Measurements from ENCODE around the gene DIPK1C. TPM values are rescaled to one million over a fixed set of nuclear protein-coding genes. Genes with fewer than 3 reads are reported as not detected.

DIPK1C gene
- total RNA-seq, 1 experiment from 2014 or later, result not detected

- no peak for DNase-seq
- H3K4me3 ChIP-seq, result no peak overlapping the region
- no peaks in the 10 kb centered on the region for H3K27me3 ChIP-seq
- H3K9me3 ChIP-seq, result no peaks in the 10 kb centered on the region
- H3K36me3 ChIP-seq, result no peaks in the 10 kb centered on the region
These were observed 13.0 kb downstream of the DIPK1C start for GRCh38 chr18:74444104-74444503.

GRCh38 chr18:74440808-74441427, 16.2 kb downstream of the DIPK1C start:
- Histone ChIP-seq H3K4me3 (no peak overlapping the region), H3K27me3 (no peaks in the 10 kb centered on the region), H3K9me3 (no peaks in the 10 kb centered on the region), H3K36me3 (no peaks in the 10 kb centered on the region)
- no peak for DNase-seq

- H3K36me3 ChIP-seq, result no peaks in the 10 kb centered on the region
- DNase-seq, result no peak
These were observed 19.0 kb downstream of the DIPK1C start for GRCh38 chr18:74438091-74438490.

GRCh38 chr18:74436158-74436769, 20.8 kb downstream of the DIPK1C start:
- Histone ChIP-seq H3K27me3 (no peaks in the 10 kb centered on the region), H3K4me3 (no peak overlapping the region), H3K36me3 (no peaks in the 10 kb centered on the region), H3K9me3 (no peaks in the 10 kb centered on the region)
- no peak for DNase-seq

More at GRCh38 chr18:74438091-74438490, 19.0 kb downstream of the DIPK1C start:
- no peaks in the 10 kb centered on the region for H3K9me3 ChIP-seq
- no peak overlapping the region for H3K4me3 ChIP-seq
- H3K27me3 ChIP-seq, result no peaks in the 10 kb centered on the region

GRCh38 chr18:74435740-74436139, 21.4 kb downstream of the DIPK1C start:
- Histone ChIP-seq H3K9me3 (no peaks in the 10 kb centered on the region), H3K27me3 (no peaks in the 10 kb centered on the region), H3K4me3 (no peak overlapping the region), H3K36me3 (no peaks in the 10 kb centered on the region)
- no peak for DNase-seq

GRCh38 chr18:74434466-74434865, 22.6 kb downstream of the DIPK1C start:
- no peak overlapping the region for H3K4me3 ChIP-seq
- H3K27me3 ChIP-seq, result no peaks in the 10 kb centered on the region
- H3K36me3 ChIP-seq, result no peaks in the 10 kb centered on the region
- H3K9me3 ChIP-seq, result no peaks in the 10 kb centered on the region
- no peak for DNase-seq

- no peaks in the 10 kb centered on the region for H3K9me3 ChIP-seq
- DNase-seq, result no peak
- H3K4me3 ChIP-seq, result no peak overlapping the region
- H3K27me3 ChIP-seq, result no peaks in the 10 kb centered on the region
- no peaks in the 10 kb centered on the region for H3K36me3 ChIP-seq
These were observed 26.1 kb downstream of the DIPK1C start for GRCh38 chr18:74430806-74431571.

GRCh38 chr18:74430231-74430630, 26.9 kb downstream of the DIPK1C start:
- no peak for DNase-seq
- Histone ChIP-seq H3K27me3 (no peaks in the 10 kb centered on the region), H3K36me3 (no peaks in the 10 kb centered on the region), H3K4me3 (no peak overlapping the region), H3K9me3 (no peaks in the 10 kb centered on the region)

- Histone ChIP-seq H3K9me3 (no peaks in the 10 kb centered on the region), H3K36me3 (no peaks in the 10 kb centered on the region), H3K4me3 (no peak overlapping the region), H3K27me3 (no peaks in the 10 kb centered on the region)
- DNase-seq, result no peak
These were observed 28.0 kb downstream of the DIPK1C start for GRCh38 chr18:74429096-74429495.

- no peaks in the 10 kb centered on the region for H3K9me3 ChIP-seq
- no peak for DNase-seq
- H3K27me3 ChIP-seq, result no peaks in the 10 kb centered on the region
- no peaks in the 10 kb centered on the region for H3K36me3 ChIP-seq
- H3K4me3 ChIP-seq, result no peak overlapping the region
These were observed 29.5 kb downstream of the DIPK1C start for GRCh38 chr18:74427442-74428112.

- no peak for DNase-seq
- Histone ChIP-seq H3K27me3 (no peaks in the 10 kb centered on the region), H3K4me3 (no peak overlapping the region), H3K36me3 (no peaks in the 10 kb centered on the region), H3K9me3 (no peaks in the 10 kb centered on the region)
These were observed 31.2 kb downstream of the DIPK1C start for GRCh38 chr18:74425876-74426275.

GRCh38 chr18:74425161-74425560, 31.9 kb downstream of the DIPK1C start:
- Histone ChIP-seq H3K36me3 (no peaks in the 10 kb centered on the region), H3K4me3 (no peak overlapping the region), H3K27me3 (no peaks in the 10 kb centered on the region), H3K9me3 (no peaks in the 10 kb centered on the region)
- DNase-seq, result no peak

- H3K36me3 ChIP-seq, result no peaks in the 10 kb centered on the region
- no peak overlapping the region for H3K4me3 ChIP-seq
- no peaks in the 10 kb centered on the region for H3K27me3 ChIP-seq
- no peak for DNase-seq
- no peaks in the 10 kb centered on the region for H3K9me3 ChIP-seq
These were observed 34.6 kb downstream of the DIPK1C start for GRCh38 chr18:74422541-74422940.

- Histone ChIP-seq H3K36me3 (no peaks in the 10 kb centered on the region), H3K27me3 (no peaks in the 10 kb centered on the region), H3K9me3 (no peaks in the 10 kb centered on the region), H3K4me3 (no peak overlapping the region)
- peak; percentile 38 for DNase-seq
These were observed 36.2 kb downstream of the DIPK1C start for GRCh38 chr18:74420926-74421325.

GRCh38 chr18:74420481-74420880, 36.6 kb downstream of the DIPK1C start:
- DNase-seq, result peak; percentile 10
- Histone ChIP-seq H3K9me3 (no peaks in the 10 kb centered on the region), H3K4me3 (no peak overlapping the region), H3K27me3 (no peaks in the 10 kb centered on the region), H3K36me3 (no peaks in the 10 kb centered on the region)

GRCh38 chr18:74419761-74420160, 37.3 kb downstream of the DIPK1C start:
- Histone ChIP-seq H3K27me3 (no peaks in the 10 kb centered on the region), H3K4me3 (no peak overlapping the region), H3K36me3 (no peaks in the 10 kb centered on the region), H3K9me3 (no peaks in the 10 kb centered on the region)
- DNase-seq, result no peak

- Histone ChIP-seq H3K9me3 (no peaks in the 10 kb centered on the region), H3K27me3 (no peaks in the 10 kb centered on the region), H3K4me3 (no peak overlapping the region), H3K36me3 (no peaks in the 10 kb centered on the region)
- no peak for DNase-seq
These were observed 39.1 kb downstream of the DIPK1C start for GRCh38 chr18:74418023-74418422.
